ENCODE results near the gene MIER3.

- TF ChIP-seq EZH2 (IDR thresholded peaks at IDR 0.05; ENCODE audit: insufficient read depth, poor library complexity, severe bottlenecking) (no peak), EZH2phosphoT487 (IDR thresholded peaks at IDR 0.05; ENCODE audit: insufficient read depth, low read depth) (no peak)
These were observed 37.2 kb downstream of the MIER3 start for GRCh38 chr5:56914678-56915077.
